CD14-positive monocyte (primary cell): ENCODE measurements around the gene YDJC. TPM values are rescaled to one million over a fixed set of nuclear protein-coding genes. Genes with fewer than 3 reads are reported as not detected.
A peak's percentile ranks its signal among the peaks of the same experiment; 100 is the strongest.
"Not testable (repeated sequence)": the region's sequence is repeated elsewhere in the genome, so short reads cannot be mapped to it uniquely, and the experiment has no call there.

Source experiments
- DNase-seq, 3 donors: peaks; one replicate each; pipeline ENCODE4 v3.0.0-alpha.2; 2011 to 2022
- H2AFZ ChIP-seq: 2 replicates; pipeline ENCODE4 v1.6.0; 2012; ENCODE audit warnings: mild to moderate bottlenecking, low read depth, low read length, inconsistent platforms; ENCODE audit not compliant: insufficient read depth, poor library complexity, severe bottlenecking
- H3K27ac ChIP-seq, 2 donors: 1 replicate in 1 of 2; 2 replicates in 1 of 2; pipeline ENCODE4 v1.5.1; 2012 to 2013; ENCODE audit warnings: low read length in 2 of 2, control low read depth in 1 of 2, inconsistent platforms in 1 of 2, low read depth in 1 of 2, mild to moderate bottlenecking in 1 of 2
- H3K27me3 ChIP-seq, 2 donors: one replicate each; pipeline versions ENCODE4 v1.6.0 to v1.6.1; 2011 to 2013; ENCODE audit warnings: low read length in 2 of 2; ENCODE audit not compliant: control insufficient read depth in 2 of 2, insufficient read depth in 2 of 2
- H3K36me3 ChIP-seq, 2 donors: replicated peaks in 1 of 2; 1 replicate in 1 of 2; 2 replicates in 1 of 2; pipeline versions ENCODE4 v1.5.1 to v1.6.1; 2012 to 2013; ENCODE audit warnings: low read length in 2 of 2, control low read depth in 1 of 2, inconsistent platforms in 1 of 2, mild to moderate bottlenecking in 1 of 2; ENCODE audit not compliant: insufficient read depth in 2 of 2, control insufficient read depth in 1 of 2
- H3K4me1 ChIP-seq, 2 donors: 1 replicate in 1 of 2; 2 replicates in 1 of 2; pipeline versions ENCODE4 v1.5.1 to v1.6.1; 2012 to 2013; ENCODE audit warnings: low read length in 2 of 2, control low read depth in 1 of 2, inconsistent platforms in 1 of 2, mild to moderate bottlenecking in 1 of 2, moderate library complexity in 1 of 2; ENCODE audit not compliant: insufficient read depth in 2 of 2, control insufficient read depth in 1 of 2
- H3K4me2 ChIP-seq: replicated peaks from 2 replicates; pipeline ENCODE3; 2012; ENCODE audit warnings: low read length, moderate library complexity, mild to moderate bottlenecking; ENCODE audit not compliant: poor library complexity, severe bottlenecking; ENCODE audit errors: extremely low read depth
- H3K4me3 ChIP-seq, 3 experiments: fragments of 200-600 bp in 1 of 3; sonication (generic) in 1 of 3; replicated peaks in 1 of 3; 1 replicate in 2 of 3; 2 replicates in 1 of 3; pipeline ENCODE4 v1.5.1; 2011 to 2013; ENCODE audit warnings: low read length in 3 of 3, mild to moderate bottlenecking in 3 of 3, control low read depth in 2 of 3, low read depth in 2 of 3, inconsistent platforms in 1 of 3, moderate library complexity in 1 of 3
- H3K79me2 ChIP-seq: 2 replicates; pipeline ENCODE4 v1.6.0; 2012; ENCODE audit warnings: mild to moderate bottlenecking, control low read depth, inconsistent platforms, low read length, moderate library complexity; ENCODE audit not compliant: insufficient read depth
- H3K9ac ChIP-seq: 2 replicates; pipeline ENCODE4 v1.6.0; 2017; ENCODE audit warnings: low read length, mild to moderate bottlenecking; ENCODE audit not compliant: insufficient read depth, poor library complexity, severe bottlenecking
- H3K9me3 ChIP-seq, 2 donors: replicated peaks in 1 of 2; 1 replicate in 1 of 2; 2 replicates in 1 of 2; pipeline versions ENCODE4 v1.5.1 to v1.6.1; 2012 to 2013; ENCODE audit warnings: low read length in 2 of 2, control low read depth in 1 of 2; ENCODE audit not compliant: control insufficient read depth in 1 of 2, insufficient read depth in 1 of 2
- H4K20me1 ChIP-seq: 2 replicates; pipeline ENCODE4 v1.6.0; 2012; ENCODE audit warnings: mild to moderate bottlenecking, low read length, control low read depth, moderate library complexity; ENCODE audit not compliant: insufficient read depth
- H3K27ac Mint-ChIP-seq, 7 donors: one replicate each; pipeline ENCODE4 v1.8.0; 2020; ENCODE audit warnings: mild to moderate bottlenecking in 7 of 7, mixed read lengths in 7 of 7, moderate library complexity in 6 of 7, inconsistent platforms in 2 of 7
- H3K27me3 Mint-ChIP-seq, 3 donors: one replicate each; pipeline ENCODE4 v1.8.0; 2021 to 2022; ENCODE audit warnings: low read depth in 3 of 3, mild to moderate bottlenecking in 3 of 3, mixed read lengths in 3 of 3, moderate library complexity in 3 of 3, inconsistent platforms in 1 of 3
- H3K36me3 Mint-ChIP-seq, 2 donors: one replicate each; pipeline ENCODE4 v1.8.0; 2020; ENCODE audit warnings: mixed read lengths in 2 of 2, inconsistent platforms in 1 of 2, mild to moderate bottlenecking in 1 of 2
- H3K4me1 Mint-ChIP-seq: one replicate; pipeline ENCODE4 v1.8.0; 2020; ENCODE audit warnings: mild to moderate bottlenecking, mixed read lengths
- H3K4me3 Mint-ChIP-seq, 2 donors: one replicate each; pipeline ENCODE4 v1.8.0; 2020; ENCODE audit warnings: mild to moderate bottlenecking in 2 of 2, mixed read lengths in 2 of 2, moderate library complexity in 1 of 2
- H3K9me3 Mint-ChIP-seq, 7 donors: one replicate each; pipeline ENCODE4 v1.8.0; 2020 to 2022; ENCODE audit warnings: mixed read lengths in 7 of 7, mild to moderate bottlenecking in 6 of 7, moderate library complexity in 6 of 7, inconsistent platforms in 2 of 7
- WGBS: methylation state at CpG from one replicate; pipeline ENCODE4 v1.1.5; 2013; ENCODE audit warnings: missing lambda C conversion rate; ENCODE audit not compliant: insufficient coverage; 5-methylcytosine and 5-hydroxymethylcytosine counted together
- intact Hi-C, 2 donors: fragments of 100-400 bp; cut with micrococcal nuclease; formaldehyde crosslinking; loops; one replicate each; pipeline versions ENCODE4 v1.15.0 to v1.15.1; 2023
- polyA minus RNA-seq: library from RNA; depleted of rRNA, polyadenylated mRNA; stranded (reverse); fragments of >200 nt; gene quantifications from 2 replicates; pipeline ENCODE4 v1.2.3, GENCODE V29; 2012
- polyA plus RNA-seq, 3 donors: library from polyadenylated mRNA; depleted of rRNA in 1 of 3; unstranded in 2 of 3; stranded (reverse) in 1 of 3; fragments of 300-500 nt in 2 of 3; fragments of >200 nt in 1 of 3; fragmentation: Illumina TruSeq in 2 of 3; gene quantifications; 1 replicate in 2 of 3; 2 replicates in 1 of 3; pipeline ENCODE4 v1.2.3, GENCODE V29; 2012 to 2021
- total RNA-seq, 12 experiments: library from RNA in 1 of 12; stranded (reverse) in 1 of 12; fragments of 120-200 nt in 1 of 12; gene quantifications; one replicate each; pipeline ENCODE4 v1.2.4 and lab custom pipeline; 2013 to 2026; ENCODE audit warnings: mixed read lengths in 6 of 12, inconsistent platforms in 1 of 12
- TF ChIP-seq, protein P1 (sequence below): fragments of 200-600 bp; IDR thresholded peaks from one replicate; pipeline ENCODE4 v1.8.0; 2022; ENCODE audit warnings: antibody characterized with exemption, mild to moderate bottlenecking

YDJC gene, protein sequence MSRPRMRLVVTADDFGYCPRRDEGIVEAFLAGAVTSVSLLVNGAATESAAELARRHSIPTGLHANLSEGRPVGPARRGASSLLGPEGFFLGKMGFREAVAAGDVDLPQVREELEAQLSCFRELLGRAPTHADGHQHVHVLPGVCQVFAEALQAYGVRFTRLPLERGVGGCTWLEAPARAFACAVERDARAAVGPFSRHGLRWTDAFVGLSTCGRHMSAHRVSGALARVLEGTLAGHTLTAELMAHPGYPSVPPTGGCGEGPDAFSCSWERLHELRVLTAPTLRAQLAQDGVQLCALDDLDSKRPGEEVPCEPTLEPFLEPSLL
- total RNA-seq (2013) = 19.1 TPM
- polyA plus RNA-seq (10 to 100 TPM; 26.5 to 32.9 (median 26.7) TPM), polyA minus RNA-seq (36.0 and 49.1 TPM in 2 replicates), total RNA-seq (lab: John Stamatoyannopoulos, UW) (3.1 to 12.5 (median 9.9) reads per million in 11 experiments)

DNA sequence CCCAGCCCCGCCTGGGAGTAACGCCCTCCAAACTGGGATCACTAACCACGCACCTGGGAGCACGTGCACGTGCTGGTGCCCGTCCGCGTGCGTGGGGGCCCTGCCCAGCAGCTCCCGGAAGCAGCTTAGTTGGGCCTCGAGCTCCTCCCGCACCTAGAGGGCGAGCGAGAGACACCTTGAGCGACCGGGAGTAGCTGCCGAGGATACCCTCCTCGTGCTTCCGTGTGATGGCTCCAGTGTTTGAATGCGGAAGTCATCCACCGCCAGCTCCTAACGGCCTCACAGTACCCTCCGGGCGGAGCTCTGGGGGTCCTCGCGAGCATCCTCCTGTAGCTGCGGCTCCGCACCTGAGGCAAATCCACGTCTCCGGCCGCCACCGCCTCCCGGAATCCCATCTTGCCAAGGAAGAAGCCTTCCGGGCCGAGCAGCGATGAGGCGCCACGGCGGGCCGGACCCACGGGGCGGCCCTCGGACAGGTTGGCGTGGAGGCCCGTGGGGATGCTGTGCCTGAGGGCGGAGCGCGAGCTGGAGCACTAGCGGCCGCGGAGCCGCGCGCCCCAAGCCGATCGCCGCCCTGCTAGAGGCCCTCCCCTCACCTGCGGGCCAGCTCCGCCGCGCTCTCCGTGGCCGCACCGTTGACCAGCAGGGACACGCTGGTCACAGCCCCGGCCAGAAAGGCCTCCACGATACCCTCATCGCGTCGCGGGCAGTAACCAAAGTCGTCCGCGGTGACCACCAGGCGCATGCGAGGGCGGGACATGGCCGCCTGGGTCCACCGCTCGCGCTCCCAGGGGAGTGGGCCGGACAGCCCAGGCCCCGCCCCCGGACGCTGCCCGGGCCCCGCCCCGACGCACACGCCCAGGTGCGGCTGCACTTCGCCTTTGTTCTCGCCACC is at the start of gene YDJC:
YDJC (minus strand) TSS at position 768 of the 895 bp plus-strand sequence; CDS start at position 760, 8 bp downstream.
- peaks cover 50% of the 10 kb centered on the region for H4K20me1 ChIP-seq
- Mint-ChIP-seq H3K9me3 (peaks cover 0 to 8% (median 3%) of the 10 kb centered on the region in 7 donors), H3K4me1 (peaks cover 34% of the 10 kb centered on the region), H3K4me3 (peak within 1 kb of the TSS; percentile 86 to 90), H3K27ac (peak within 1 kb of the TSS; percentile 69 to 95 (median 88)), H3K27me3 (peaks cover 0 to 1% (median 0%) of the 10 kb centered on the region in 3 donors), H3K36me3 (peaks cover 5 to 24% of the 10 kb centered on the region in 2 donors)
- H3K9me3 ChIP-seq = peaks cover 0 to 6% of the 10 kb centered on the region in 2 donors
- peaks cover 54% of the 10 kb centered on the region for H3K79me2 ChIP-seq
- H3K36me3 ChIP-seq = peaks cover 6 to 19% of the 10 kb centered on the region in 2 donors
- WGBS = under 1% methylated on average over 93 of the region's 93 CpGs
- peak within 1 kb of the TSS; percentile 79 for H2AFZ ChIP-seq
- intact Hi-C loops = no loop called here
- H3K27me3 ChIP-seq = no peaks in the 10 kb centered on the region
- DNase-seq = peak; percentile 91 to 93 (median 92)
- peak within 1 kb of the TSS; percentile 99 for H3K9ac ChIP-seq
- H3K4me2 ChIP-seq = peak within 1 kb of the TSS; percentile 91
- TF ChIP-seq, protein P1, sequence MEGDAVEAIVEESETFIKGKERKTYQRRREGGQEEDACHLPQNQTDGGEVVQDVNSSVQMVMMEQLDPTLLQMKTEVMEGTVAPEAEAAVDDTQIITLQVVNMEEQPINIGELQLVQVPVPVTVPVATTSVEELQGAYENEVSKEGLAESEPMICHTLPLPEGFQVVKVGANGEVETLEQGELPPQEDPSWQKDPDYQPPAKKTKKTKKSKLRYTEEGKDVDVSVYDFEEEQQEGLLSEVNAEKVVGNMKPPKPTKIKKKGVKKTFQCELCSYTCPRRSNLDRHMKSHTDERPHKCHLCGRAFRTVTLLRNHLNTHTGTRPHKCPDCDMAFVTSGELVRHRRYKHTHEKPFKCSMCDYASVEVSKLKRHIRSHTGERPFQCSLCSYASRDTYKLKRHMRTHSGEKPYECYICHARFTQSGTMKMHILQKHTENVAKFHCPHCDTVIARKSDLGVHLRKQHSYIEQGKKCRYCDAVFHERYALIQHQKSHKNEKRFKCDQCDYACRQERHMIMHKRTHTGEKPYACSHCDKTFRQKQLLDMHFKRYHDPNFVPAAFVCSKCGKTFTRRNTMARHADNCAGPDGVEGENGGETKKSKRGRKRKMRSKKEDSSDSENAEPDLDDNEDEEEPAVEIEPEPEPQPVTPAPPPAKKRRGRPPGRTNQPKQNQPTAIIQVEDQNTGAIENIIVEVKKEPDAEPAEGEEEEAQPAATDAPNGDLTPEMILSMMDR = no peak
- peak within 1 kb of the TSS; percentile 80 to 96 (median 96) for H3K4me3 ChIP-seq
- peaks cover 23 to 48% of the 10 kb centered on the region in 2 donors for H3K4me1 ChIP-seq
- peak within 1 kb of the TSS; percentile 69 to 97 for H3K27ac ChIP-seq

GRCh38 chr22:21679383-21679782 is 49.6 kb upstream of the YDJC start:
- Histone ChIP-seq H3K4me1 (no peaks in the 10 kb centered on the region), H3K36me3 (peaks cover 61 to 62% of the 10 kb centered on the region in 2 donors), H3K4me2 (no peak overlapping the region), H3K27ac (no peak overlapping the region), H3K27me3 (no peaks in the 10 kb centered on the region), H2AFZ (no peak overlapping the region), H4K20me1 (peaks cover 7% of the 10 kb centered on the region), H3K4me3 (no peak overlapping the region), H3K9me3 (no peaks in the 10 kb centered on the region), H3K9ac (no peak overlapping the region), H3K79me2 (no peaks in the 10 kb centered on the region)
- WGBS = 100% methylated on average over 2 of the region's 4 CpGs
- Mint-ChIP-seq H3K36me3 (peaks cover 71 to 89% of the 10 kb centered on the region in 2 donors), H3K4me3 (no peak overlapping the region), H3K27me3 (no peaks in the 10 kb centered on the region), H3K27ac (no peak overlapping the region), H3K9me3 (peaks cover 0 to 3% (median 0%) of the 10 kb centered on the region in 7 donors), H3K4me1 (no peaks in the 10 kb centered on the region)
- TF ChIP-seq, protein P1 = no peak
- intact Hi-C loops = no loop called here
- DNase-seq = no peak

GRCh38 chr22:21678842-21679241 is 49.0 kb upstream of the YDJC start:
- H3K27ac Mint-ChIP-seq, H3K4me1 Mint-ChIP-seq, H2AFZ ChIP-seq, intact Hi-C loops, H3K9ac ChIP-seq, H3K9me3 ChIP-seq, H3K4me2 ChIP-seq, H3K79me2 ChIP-seq, H3K9me3 Mint-ChIP-seq, H3K4me3 Mint-ChIP-seq, H3K4me3 ChIP-seq, H3K27me3 ChIP-seq, DNase-seq, H4K20me1 ChIP-seq, H3K27ac ChIP-seq, H3K27me3 Mint-ChIP-seq, H3K4me1 ChIP-seq: not testable (repeated sequence)
- H3K36me3 Mint-ChIP-seq = peaks cover 75 to 90% of the 10 kb centered on the region in 2 donors
- peaks cover 63 to 64% of the 10 kb centered on the region in 2 donors for H3K36me3 ChIP-seq
- 100% methylated on average over 2 of the region's 12 CpGs for WGBS
